Spleen (tissue), 11 donors: ENCODE results near the gene SLC25A4. TPM values are rescaled to one million over a fixed set of nuclear protein-coding genes. Genes with fewer than 3 reads are reported as not detected.

Experiments used
- DNase-seq: peaks from one replicate; pipeline ENCODE4 v3.0.0-alpha.2; 2020
- H3K27ac ChIP-seq, 8 donors: fragments of 200-600 bp; sonication (generic) in 7 of 8; 1 replicate in 4 of 8; 2 replicates in 4 of 8; pipeline versions ENCODE4 v1.5.0 to v1.8.0; 2016 to 2021; ENCODE audit warnings: inconsistent platforms in 4 of 8, mild to moderate bottlenecking in 4 of 8, moderate library complexity in 1 of 8
- H3K27me3 ChIP-seq, 7 donors: fragments of 200-600 bp; sonication (generic) in 6 of 7; replicated peaks in 1 of 7; 1 replicate in 4 of 7; 2 replicates in 3 of 7; pipeline versions ENCODE4 v1.5.0 to v1.8.0; 2016 to 2021; ENCODE audit warnings: inconsistent platforms in 3 of 7, mild to moderate bottlenecking in 1 of 7
- H3K36me3 ChIP-seq, 6 donors: fragments of 200-600 bp; sonication (generic) in 5 of 6; 1 replicate in 4 of 6; 2 replicates in 2 of 6; pipeline versions ENCODE4 v1.5.0 to v1.8.0; 2016 to 2021; ENCODE audit warnings: inconsistent platforms in 2 of 6
- H3K4me1 ChIP-seq, 6 donors: fragments of 200-600 bp; sonication (generic) in 5 of 6; 1 replicate in 3 of 6; 2 replicates in 3 of 6; pipeline versions ENCODE4 v1.5.0 to v1.8.0; 2016 to 2021; ENCODE audit warnings: inconsistent platforms in 3 of 6
- H3K4me3 ChIP-seq, 8 donors: fragments of 200-600 bp; sonication (generic) in 7 of 8; 1 replicate in 4 of 8; 2 replicates in 4 of 8; pipeline versions ENCODE4 v1.5.0 to v1.8.0; 2016 to 2021; ENCODE audit warnings: inconsistent platforms in 4 of 8, mild to moderate bottlenecking in 4 of 8, moderate library complexity in 2 of 8
- H3K9me3 ChIP-seq, 8 donors: fragments of 200-600 bp; sonication (generic) in 7 of 8; 1 replicate in 4 of 8; 2 replicates in 4 of 8; pipeline versions ENCODE4 v1.5.0 to v1.8.0; 2016 to 2021; ENCODE audit warnings: inconsistent platforms in 4 of 8
- CTCF ChIP-seq, 11 experiments: fragments of 200-600 bp in 7 of 11; fragments of 450-650 bp in 4 of 11; sonication (generic) in 4 of 11; IDR thresholded peaks in 8 of 11; conservative IDR thresholded peaks in 3 of 11; 1 replicate in 7 of 11; 2 replicates in 4 of 11; pipeline versions ENCODE4 v1.4.0 to v1.8.0; 2016 to 2021; ENCODE audit warnings: antibody characterized with exemption in 11 of 11, inconsistent platforms in 4 of 11, mild to moderate bottlenecking in 1 of 11
- POLR2A ChIP-seq, 3 donors: fragments of 450-650 bp; IDR thresholded peaks; one replicate each; pipeline ENCODE4 v1.5.1; 2017; ENCODE audit warnings: antibody characterized with exemption in 3 of 3, mild to moderate bottlenecking in 1 of 3
- POLR2AphosphoS5 ChIP-seq, 3 donors: sonication (generic); formaldehyde crosslinking; IDR thresholded peaks; one replicate each; pipeline ENCODE4 v1.5.1; 2017; ENCODE audit warnings: antibody characterized with exemption in 3 of 3
- WGBS, 5 donors: extraction: QIAGEN DNeasy Blood & Tissue Kit in 3 of 5; methylation state at CpG; one replicate each; pipeline versions ENCODE4 v1.1.5 to v1.1.7; 2013 to 2018; 5-methylcytosine and 5-hydroxymethylcytosine counted together
- intact Hi-C: fragments of 100-400 bp; cut with DNase I; formaldehyde crosslinking; loops from one replicate; pipeline ENCODE4 v1.15.0; 2023; ENCODE audit warnings: low total_unique reads
- polyA plus RNA-seq, 3 donors: library from polyadenylated mRNA; stranded (reverse); fragments of 200-250 nt; gene quantifications; one replicate each; pipeline ENCODE4 v1.2.1, GENCODE V29; 2013
- total RNA-seq, 7 donors: library from RNA; depleted of rRNA in 3 of 7; stranded (reverse); fragments of >200 nt in 3 of 7; fragmentation: NEBNext Ultra II Directional in 4 of 7; extraction: Animal tissue kit (Norgen Biotek cat#: 25700) in 4 of 7; gene quantifications; one replicate each; pipeline versions ENCODE4 v1.1.0 to v1.2.1, GENCODE V29; 2016 to 2021
- donor health status: healthy with polysubstance abuse.
- donor health status: DM: no; HTN: no; CAD: no; lungs with moderate emphysema.
- donor health status: DM: no; HTN: no; CAD: no.
- donor health status: Bipolar disorder and iron deficiency.
- donor health status: healthy.
- donor health status: DM: no; HTN: no; CAD: no.
- donor health status: DM: yes; HTN: yes; CAD: no.

SLC25A4 gene
- total and polyA plus RNA-seq, 10 donors, result 6.2 to 17.2 (median 11.0) TPM

- Histone ChIP-seq H3K36me3 (no peaks in the 10 kb centered on the region), H3K27ac (peak overlapping the region in 1 of 8 donors; percentile 22), H3K9me3 (no peaks in the 10 kb centered on the region), H3K4me1 (peaks cover 0 to 16% (median 4%) of the 10 kb centered on the region in 6 donors), H3K27me3 (peaks cover 0 to 10% (median 0%) of the 10 kb centered on the region in 7 donors), H3K4me3 (peak overlapping the region in 1 of 8 donors; percentile 32)
- 79 to 84% (median 80%) methylated on average over 24 of the region's 24 CpGs for WGBS, 5 donors
- DNase-seq, result no peak
- intact Hi-C loops, result no loop called here
- no peak for TF ChIP-seq POLR2AphosphoS5 (IDR thresholded peaks at IDR 0.05)
- TF ChIP-seq POLR2A (IDR thresholded peaks at IDR 0.05), result no peak
- TF ChIP-seq CTCF (IDR thresholded peaks at IDR 0.05 in 8 of 11, conservative IDR thresholded peaks at IDR 0.05 in 3 of 11), result no peak
These were observed 5.7 kb upstream of the SLC25A4 start for GRCh38 chr4:185137233-185137925.

- intact Hi-C loops, result no loop called here
- Histone ChIP-seq H3K4me1 (peaks cover 0 to 24% (median 12%) of the 10 kb centered on the region in 6 donors), H3K9me3 (no peaks in the 10 kb centered on the region), H3K36me3 (no peaks in the 10 kb centered on the region), H3K4me3 (no peak overlapping the region), H3K27me3 (peaks cover 0 to 18% (median 0%) of the 10 kb centered on the region in 7 donors), H3K27ac (peak overlapping the region in 1 of 8 donors; percentile 22)
- 50 to 63% (median 52%) methylated on average over 10 of the region's 10 CpGs for WGBS, 5 donors
- DNase-seq, result no peak
- TF ChIP-seq POLR2AphosphoS5 (IDR thresholded peaks at IDR 0.05), result no peak
- TF ChIP-seq CTCF (IDR thresholded peaks at IDR 0.05 in 8 of 11, conservative IDR thresholded peaks at IDR 0.05 in 3 of 11), result no peak
- no peak for TF ChIP-seq POLR2A (IDR thresholded peaks at IDR 0.05)
These were observed 4.9 kb upstream of the SLC25A4 start for GRCh38 chr4:185138161-185138560.

- Histone ChIP-seq H3K27ac (no peak overlapping the region), H3K27me3 (peaks cover 0 to 27% (median 0%) of the 10 kb centered on the region in 7 donors), H3K9me3 (no peaks in the 10 kb centered on the region), H3K4me3 (no peak overlapping the region), H3K36me3 (no peaks in the 10 kb centered on the region), H3K4me1 (peaks cover 6 to 30% (median 22%) of the 10 kb centered on the region in 6 donors)
- 81 to 94% (median 86%) methylated on average over 6 of the region's 6 CpGs for WGBS, 5 donors
- no peak for DNase-seq
- TF ChIP-seq POLR2A (IDR thresholded peaks at IDR 0.05) (no peak), POLR2AphosphoS5 (IDR thresholded peaks at IDR 0.05) (no peak), CTCF (IDR thresholded peaks at IDR 0.05 in 8 of 11, conservative IDR thresholded peaks at IDR 0.05 in 3 of 11) (no peak)
- intact Hi-C loops, result no loop called here
These were observed 3.3 kb upstream of the SLC25A4 start for GRCh38 chr4:185139736-185140135.

- 91 to 98% (median 94%) methylated on average over 6 of the region's 6 CpGs for WGBS, 5 donors
- H3K4me1 ChIP-seq, result peaks cover 6 to 36% (median 25%) of the 10 kb centered on the region in 6 donors
- DNase-seq, result no peak
- H3K27me3 ChIP-seq, result peaks cover 0 to 27% (median 0%) of the 10 kb centered on the region in 7 donors
- no peaks in the 10 kb centered on the region for H3K9me3 ChIP-seq
- TF ChIP-seq POLR2AphosphoS5 (IDR thresholded peaks at IDR 0.05) (no peak), CTCF (IDR thresholded peaks at IDR 0.05 in 8 of 11, conservative IDR thresholded peaks at IDR 0.05 in 3 of 11) (no peak), POLR2A (IDR thresholded peaks at IDR 0.05) (no peak)
- no peak overlapping the region for H3K27ac ChIP-seq
- peaks cover 0 to 7% (median 0%) of the 10 kb centered on the region in 6 donors for H3K36me3 ChIP-seq
- intact Hi-C loops, result no loop called here
- no peak overlapping the region for H3K4me3 ChIP-seq
These were observed 1.3 kb upstream of the SLC25A4 start for GRCh38 chr4:185141777-185142176.
